Measurements from ENCODE around the gene SGMS2. TPM values are rescaled to one million over a fixed set of nuclear protein-coding genes. Genes with fewer than 3 reads are reported as not detected.

Gene SGMS2
- total and polyA plus RNA-seq, 9 of the 15 experiments (the other 6 are each of a cell fraction or from before 2014, with no cell fraction given) = 0.07 to 0.25 (median 0.11) TPM; not detected in 5

DNA sequence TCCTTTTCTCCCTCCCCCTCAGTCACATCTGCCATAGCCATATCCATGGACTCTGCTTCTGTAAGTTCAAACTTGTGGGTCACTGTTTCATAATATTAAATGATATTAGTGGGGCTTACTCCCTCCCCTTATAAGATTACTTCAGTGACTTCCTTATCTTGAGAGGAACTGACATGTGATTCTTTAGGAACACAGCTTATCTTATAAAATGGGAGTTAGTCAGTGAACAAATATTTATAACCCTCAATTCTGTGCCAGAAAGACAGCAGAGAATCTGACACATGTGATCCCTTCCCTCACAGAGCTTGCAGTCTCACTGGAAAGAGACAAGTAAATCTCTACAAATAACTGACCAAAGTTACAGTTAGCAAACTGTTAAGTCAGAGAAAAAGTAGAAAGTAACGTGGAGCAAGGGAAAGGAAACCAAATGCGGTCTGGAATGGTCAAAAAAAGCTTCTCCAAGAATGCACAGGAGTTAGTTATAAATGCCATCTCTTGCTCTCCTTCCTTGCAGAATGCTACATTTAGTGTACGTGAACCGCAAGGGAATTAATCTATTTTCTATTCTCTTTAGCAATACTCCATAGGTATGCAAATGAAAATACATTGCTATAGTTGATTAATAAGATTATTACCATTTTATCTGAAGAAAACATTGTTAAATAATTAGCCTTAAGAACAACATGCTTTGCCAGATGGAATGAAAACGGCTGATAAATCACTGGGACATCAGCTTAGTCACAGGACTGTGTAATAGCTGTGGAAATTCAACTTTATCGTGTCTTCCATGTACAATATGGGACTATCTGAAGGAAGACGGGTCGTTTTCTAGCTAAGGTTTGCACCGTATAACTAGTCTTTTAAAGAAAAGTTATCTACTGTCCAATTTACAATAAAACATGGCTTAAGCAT is 29.0 kb downstream of the SGMS2 start:
- FAIRE-seq = no peak
- no TSS peak for BruUV-seq (replicated peaks)

GRCh38 chr4:107854356-107855022 is 29.8 kb downstream of the SGMS2 start:
- ATAC-seq = no peak
- Histone ChIP-seq H3K4me3 (no peak overlapping the region), H3K79me2 (ENCODE audit: control insufficient read depth, insufficient read depth, low read length) (no peaks in the 10 kb centered on the region), H3K36me3 (ENCODE audit: control insufficient read depth, insufficient read depth, low read length) (no peaks in the 10 kb centered on the region), H3K9me1 (ENCODE audit: control insufficient read depth, insufficient read depth, low read length) (no peaks in the 10 kb centered on the region), H3K27me3 (ENCODE audit: control insufficient read depth in 2 of 2, insufficient read depth in 2 of 2, low read length in 2 of 2) (0 out of 5 replicates have a peak, but pooled peaks cover 0 to 3% of the 10 kb centered on the region in 2 experiments), H3K4me1 (replicated peaks in 1 of 2; ENCODE audit: control insufficient read depth in 2 of 2, insufficient read depth in 2 of 2, low read length in 2 of 2) (no peaks in the 10 kb centered on the region), H3K9ac (ENCODE audit: insufficient read depth in 1 of 2, low read depth in 2 of 2, low read length in 2 of 2) (no peak overlapping the region), H4K20me1 (replicated peaks; ENCODE audit: control insufficient read depth, insufficient read depth, low read length) (no peaks in the 10 kb centered on the region), H3K9me3 (replicated peaks; ENCODE audit: control insufficient read depth, insufficient read depth, low read depth, low read length) (no peaks in the 10 kb centered on the region), H3K4me2 (ENCODE audit: insufficient read depth, low read length) (no peak overlapping the region), H2AFZ (ENCODE audit: low read depth, low read length) (no peak overlapping the region), H3K27ac (ENCODE audit: extremely low read depth, low read depth, low read length) (no peak overlapping the region)
- FAIRE-seq = no peak
- POLR2A ChIA-PET = no interaction called here
- intact Hi-C loops (cut with micrococcal nuclease) = no loop called here
- 7% methylated on average over 3 of the region's 3 CpGs for WGBS (ENCODE audit: insufficient coverage, low coverage, missing lambda C conversion rate)
- BruUV-seq (replicated peaks) = no TSS peak
- CTCF ChIA-PET (ENCODE audit: low intra/inter-chr PET ratio) = no interaction called here
- no peak for DNase-seq (ENCODE audit: extremely low read depth in 1 of 4, low spot score in 3 of 4)
- in situ Hi-C loops (cut with MboI) = no loop called here
- no peak for TF ChIP-seq ZBTB40 (IDR thresholded peaks at IDR 0.05)
- no peak for TF ChIP-seq ZBTB40 (CRISPR knock-in tag; IDR thresholded peaks at IDR 0.05)
- no peak for TF ChIP-seq ATF1 (CRISPR knock-in tag; IDR thresholded peaks at IDR 0.05)
- TF ChIP-seq ATF1 (tag; IDR thresholded peaks at IDR 0.05) = peak; percentile 31; the same call in 1 of the 2 replicates

More for the DNA sequence above, 29.0 kb downstream of the SGMS2 start:
- Histone ChIP-seq H3K9me3 (replicated peaks; ENCODE audit: control insufficient read depth, insufficient read depth, low read depth, low read length) (no peaks in the 10 kb centered on the region), H3K4me1 (replicated peaks in 1 of 2; ENCODE audit: control insufficient read depth in 2 of 2, insufficient read depth in 2 of 2, low read length in 2 of 2) (no peaks in the 10 kb centered on the region), H4K20me1 (replicated peaks; ENCODE audit: control insufficient read depth, insufficient read depth, low read length) (no peaks in the 10 kb centered on the region), H3K4me3 (no peak overlapping the region), H3K9me1 (ENCODE audit: control insufficient read depth, insufficient read depth, low read length) (no peaks in the 10 kb centered on the region), H3K36me3 (ENCODE audit: control insufficient read depth, insufficient read depth, low read length) (no peaks in the 10 kb centered on the region), H3K27ac (ENCODE audit: extremely low read depth, low read depth, low read length) (no peak overlapping the region), H3K4me2 (ENCODE audit: insufficient read depth, low read length) (no peak overlapping the region), H3K27me3 (ENCODE audit: control insufficient read depth in 2 of 2, insufficient read depth in 2 of 2, low read length in 2 of 2) (0 out of 5 replicates have a peak, but pooled peaks cover 0 to 3% of the 10 kb centered on the region in 2 experiments), H3K79me2 (ENCODE audit: control insufficient read depth, insufficient read depth, low read length) (no peaks in the 10 kb centered on the region), H3K9ac (ENCODE audit: insufficient read depth in 1 of 2, low read depth in 2 of 2, low read length in 2 of 2) (no peak overlapping the region), H2AFZ (ENCODE audit: low read depth, low read length) (no peak overlapping the region)
- WGBS (ENCODE audit: insufficient coverage, low coverage, missing lambda C conversion rate) = 0% methylated on average over 9 of the region's 9 CpGs
- in situ Hi-C loops (cut with MboI) = no loop called here
- TF ChIP-seq ZFP36 (IDR thresholded peaks at IDR 0.05; ENCODE audit: low read depth, low read length, partially characterized antibody) = no peak
- ChIA-PET CTCF (ENCODE audit: low intra/inter-chr PET ratio) (no interaction called here), POLR2A (no interaction called here)
- no peak for ATAC-seq
- intact Hi-C loops (cut with micrococcal nuclease) = no loop called here
- no peak for DNase-seq (ENCODE audit: extremely low read depth in 1 of 4, low spot score in 3 of 4)
